Parathyroid adenoma (tissue), 2 donors: ENCODE data around the gene ATP6V1C2.

ENCODE experiments used
- H2AFZ ChIP-seq: fragments of 300-600 bp; sonication (generic); one replicate; pipeline ENCODE4 v1.7.0; 2017; ENCODE audit warnings: antibody characterized with exemption, mild to moderate bottlenecking
- H3K27ac ChIP-seq: fragments of 300-600 bp; sonication (generic); one replicate; pipeline ENCODE4 v1.7.0; 2017
- H3K27me3 ChIP-seq: fragments of 300-600 bp; sonication (generic); one replicate; pipeline ENCODE4 v1.7.0; 2017; ENCODE audit warnings: low read length; ENCODE audit not compliant: control insufficient read depth, insufficient read depth
- H3K36me3 ChIP-seq: fragments of 300-600 bp; sonication (generic); one replicate; pipeline ENCODE4 v1.7.0; 2017; ENCODE audit warnings: low read length; ENCODE audit not compliant: control insufficient read depth, insufficient read depth
- H3K4me1 ChIP-seq: fragments of 300-600 bp; sonication (generic); one replicate; pipeline ENCODE4 v1.7.0; 2017; ENCODE audit warnings: control low read depth
- H3K4me2 ChIP-seq: fragments of 300-600 bp; sonication (generic); one replicate; pipeline ENCODE4 v1.7.0; 2017; ENCODE audit warnings: low read length
- H3K4me3 ChIP-seq: fragments of 300-600 bp; sonication (generic); one replicate; pipeline ENCODE4 v1.7.0; 2017; ENCODE audit warnings: low read depth, low read length
- H3K79me2 ChIP-seq: fragments of 300-600 bp; sonication (generic); one replicate; pipeline ENCODE4 v1.7.0; 2017; ENCODE audit warnings: control low read depth
- H3K9ac ChIP-seq: fragments of 300-600 bp; sonication (generic); one replicate; pipeline ENCODE4 v1.7.0; 2017; ENCODE audit warnings: mild to moderate bottlenecking
- H3K9me3 ChIP-seq: fragments of 300-600 bp; sonication (generic); one replicate; pipeline ENCODE4 v1.7.0; 2017; ENCODE audit warnings: low read length; ENCODE audit not compliant: control insufficient read depth
- CTCF ChIP-seq: fragments of 300-600 bp; sonication (generic); IDR thresholded peaks from one replicate; pipeline ENCODE4 v1.7.0; 2017; ENCODE audit warnings: antibody characterized with exemption, mild to moderate bottlenecking
- donor health status: primary hyperparathyroidism.

The ATP6V1C2 gene

GRCh38 chr2:10776231-10776977 is 55.0 kb downstream of the ATP6V1C2 start:
- no peak overlapping the region for H2AFZ ChIP-seq
- no peak overlapping the region for H3K9ac ChIP-seq
- H3K79me2 ChIP-seq = no peaks in the 10 kb centered on the region
- H3K36me3 ChIP-seq = no peaks in the 10 kb centered on the region
- peaks cover 12% of the 10 kb centered on the region for H3K4me1 ChIP-seq
- no peak overlapping the region for H3K27ac ChIP-seq
- no peak overlapping the region for H3K4me3 ChIP-seq
- H3K27me3 ChIP-seq = no peaks in the 10 kb centered on the region
- no peaks in the 10 kb centered on the region for H3K9me3 ChIP-seq
- H3K4me2 ChIP-seq = no peak overlapping the region
- TF ChIP-seq CTCF = no peak

- Histone ChIP-seq H3K9ac (no peak overlapping the region), H3K27ac (no peak overlapping the region), H3K36me3 (no peaks in the 10 kb centered on the region)
Observed at GRCh38 chr2:10777111-10777841, 55.8 kb downstream of the ATP6V1C2 start.

GRCh38 chr2:10777842-10778723 is 56.7 kb downstream of the ATP6V1C2 start:
- Histone ChIP-seq H3K36me3 (no peaks in the 10 kb centered on the region), H3K4me2 (no peak overlapping the region)

More at GRCh38 chr2:10777111-10777841, 55.8 kb downstream of the ATP6V1C2 start:
- no peak overlapping the region for H3K4me2 ChIP-seq
- no peak for TF ChIP-seq CTCF
- H3K9me3 ChIP-seq = no peaks in the 10 kb centered on the region
- peaks cover 12% of the 10 kb centered on the region for H3K4me1 ChIP-seq
- H3K79me2 ChIP-seq = no peaks in the 10 kb centered on the region
- H2AFZ ChIP-seq = no peak overlapping the region
- no peak overlapping the region for H3K4me3 ChIP-seq
- H3K27me3 ChIP-seq = no peaks in the 10 kb centered on the region

GRCh38 chr2:10778724-10779115 is 57.3 kb downstream of the ATP6V1C2 start:
- Histone ChIP-seq H3K4me3 (no peak overlapping the region), H3K4me2 (no peak overlapping the region), H3K36me3 (no peaks in the 10 kb centered on the region), H3K27ac (no peak overlapping the region), H3K9ac (no peak overlapping the region), H3K27me3 (no peaks in the 10 kb centered on the region), H3K79me2 (no peaks in the 10 kb centered on the region), H3K9me3 (no peaks in the 10 kb centered on the region), H2AFZ (no peak overlapping the region), H3K4me1 (peaks cover 10% of the 10 kb centered on the region)
- TF ChIP-seq CTCF = no peak

More at GRCh38 chr2:10777842-10778723, 56.7 kb downstream of the ATP6V1C2 start:
- Histone ChIP-seq H3K9ac (no peak overlapping the region), H3K4me3 (no peak overlapping the region), H3K79me2 (no peaks in the 10 kb centered on the region), H3K9me3 (no peaks in the 10 kb centered on the region), H3K27ac (no peak overlapping the region), H2AFZ (no peak overlapping the region), H3K4me1 (peaks cover 12% of the 10 kb centered on the region), H3K27me3 (no peaks in the 10 kb centered on the region)
- TF ChIP-seq CTCF = no peak
